Measurements from ENCODE around the gene ELP5.

Gene ELP5

GRCh38 chr17:7252176-7253043, at the start of gene ELP5:
Gene ELP5, plus strand, starts transcription at chr17:7252215. Its CDS starts 336 bp downstream, at chr17:7252551.
- peak; percentile 91 for DNase-seq

GRCh38 chr17:7203391-7203790, 48.6 kb upstream of the ELP5 start:
- no peak for DNase-seq

GRCh38 chr17:7204336-7204735, 47.7 kb upstream of the ELP5 start:
- no peak for DNase-seq

- peak; percentile 79 for DNase-seq
Measured at GRCh38 chr17:7204828-7205461, 47.1 kb upstream of the ELP5 start.

GRCh38 chr17:7205561-7205960, 46.5 kb upstream of the ELP5 start:
- no peak for DNase-seq

- DNase-seq = no peak
Measured at GRCh38 chr17:7207120-7208001, 44.7 kb upstream of the ELP5 start.

GRCh38 chr17:7208027-7208571, 43.9 kb upstream of the ELP5 start:
- DNase-seq = no peak

- DNase-seq = no peak
Measured at GRCh38 chr17:7208754-7209460, 43.1 kb upstream of the ELP5 start.

- no peak for DNase-seq
Measured at GRCh38 chr17:7211491-7212273, 40.3 kb upstream of the ELP5 start.

- DNase-seq = no peak
Measured at GRCh38 chr17:7213895-7214299, 38.1 kb upstream of the ELP5 start.

- DNase-seq = peak; percentile 95
Measured at GRCh38 chr17:7214300-7215135, 37.5 kb upstream of the ELP5 start.

- no peak for DNase-seq
Measured at GRCh38 chr17:7215136-7215638, 36.8 kb upstream of the ELP5 start.

GRCh38 chr17:7215652-7216180, 36.3 kb upstream of the ELP5 start:
- DNase-seq = no peak

GRCh38 chr17:7216242-7217112, 35.5 kb upstream of the ELP5 start:
- DNase-seq = no peak

- DNase-seq = no peak
Measured at GRCh38 chr17:7217113-7217987, 34.7 kb upstream of the ELP5 start.

- no peak for DNase-seq
Measured at GRCh38 chr17:7218166-7218565, 33.8 kb upstream of the ELP5 start.

GRCh38 chr17:7218758-7219157, 33.3 kb upstream of the ELP5 start:
- no peak for DNase-seq

- no peak for DNase-seq
Measured at GRCh38 chr17:7219229-7219811, 32.7 kb upstream of the ELP5 start.

All from midbrain (tissue), 1 donor.